IMR-90 (cell line): ENCODE results near the gene PDYN. TPM values are rescaled to one million over a fixed set of nuclear protein-coding genes. Genes with fewer than 3 reads are reported as not detected.

Source experiments
- ATAC-seq: fragments of 200-7000 bp; cut with Tn5 transposase; 2 replicates; pipeline ENCODE4 v1.9.1; 2020; ENCODE audit warnings: low read depth, mild to moderate bottlenecking, moderate library complexity
- BruUV-seq: library from RNA; stranded (reverse); fragments of 400-500 nt; replicated peaks from 2 replicates; lab custom pipeline; 2021; lab: Mats Ljungman, UMichigan
- CTCF ChIA-PET: fragments of 300-600 bp; formaldehyde crosslinking; extraction: SDS; loops from one replicate; lab custom pipeline; 2021; ENCODE audit warnings: antibody characterized with exemption; lab: Yijun Ruan, JAX
- POLR2A ChIA-PET: fragments of 300-600 bp; sonication (Branson Sonifier 250); formaldehyde crosslinking; loops from one replicate; lab custom pipeline; 2022; ENCODE audit warnings: antibody characterized with exemption; ENCODE audit not compliant: unreplicated experiment; lab: Charles Lee
- DNase-seq: peaks from one replicate; pipeline ENCODE4 v3.0.0; 2013
- H2AFZ ChIP-seq: replicated peaks from 2 replicates; pipeline ENCODE3; 2013; ENCODE audit warnings: low read length, mild to moderate bottlenecking; ENCODE audit not compliant: poor library complexity
- H2AK5ac ChIP-seq: 2 replicates; pipeline ENCODE4 v1.6.1; 2013; ENCODE audit warnings: low read depth, low read length, inconsistent platforms
- H2AK9ac ChIP-seq: replicated peaks from 2 replicates; pipeline ENCODE3; 2013; ENCODE audit warnings: mild to moderate bottlenecking, low read depth, low read length, moderate library complexity; ENCODE audit not compliant: poor library complexity
- H2BK120ac ChIP-seq: 2 replicates; pipeline ENCODE4 v1.6.1; 2013; ENCODE audit warnings: low read depth, low read length, inconsistent platforms
- H2BK15ac ChIP-seq: 3 replicates; pipeline ENCODE4 v1.6.1; 2013; ENCODE audit warnings: low read depth, low read length, inconsistent platforms
- H2BK20ac ChIP-seq: 2 replicates; pipeline ENCODE4 v1.6.1; 2013; ENCODE audit warnings: low read depth, mild to moderate bottlenecking, inconsistent platforms, low read length, moderate library complexity
- H2BK5ac ChIP-seq: 2 replicates; pipeline ENCODE4 v1.6.1; 2013; ENCODE audit warnings: mild to moderate bottlenecking, low read depth, low read length, inconsistent platforms; ENCODE audit not compliant: poor library complexity, severe bottlenecking
- H3K14ac ChIP-seq: replicated peaks from 2 replicates; pipeline ENCODE4 v1.6.1; 2013; ENCODE audit warnings: low read depth, low read length, inconsistent platforms
- H3K18ac ChIP-seq: 2 replicates; pipeline ENCODE4 v1.6.1; 2013; ENCODE audit warnings: low read depth, low read length, control low read depth
- H3K23ac ChIP-seq: 2 replicates; pipeline ENCODE4 v1.6.1; 2013; ENCODE audit warnings: low read depth, low read length, inconsistent platforms
- H3K27ac ChIP-seq: 2 replicates; pipeline ENCODE4 v1.5.1; 2013; ENCODE audit warnings: mild to moderate bottlenecking, control low read depth, low read length; ENCODE audit not compliant: insufficient read depth
- H3K27me3 ChIP-seq: 2 replicates; pipeline ENCODE4 v1.6.1; 2013; ENCODE audit warnings: low read length; ENCODE audit not compliant: control insufficient read depth, insufficient read depth
- H3K36me3 ChIP-seq: 2 replicates; pipeline ENCODE4 v1.6.1; 2013; ENCODE audit warnings: low read length, mixed read lengths; ENCODE audit not compliant: control insufficient read depth, insufficient read depth
- H3K4ac ChIP-seq: 2 replicates; pipeline ENCODE4 v1.6.1; 2013; ENCODE audit warnings: low read depth, low read length, inconsistent platforms
- H3K4me1 ChIP-seq: 2 replicates; pipeline ENCODE4 v1.6.1; 2013; ENCODE audit warnings: low read length, mixed read lengths; ENCODE audit not compliant: control insufficient read depth, insufficient read depth
- H3K4me2 ChIP-seq: 2 replicates; pipeline ENCODE4 v1.6.1; 2013; ENCODE audit warnings: low read depth, mild to moderate bottlenecking, control low read depth, low read length, moderate library complexity
- H3K4me3 ChIP-seq: 2 replicates; pipeline ENCODE4 v1.5.1; 2013; ENCODE audit warnings: low read depth, mild to moderate bottlenecking, control low read depth, low read length, moderate library complexity; ENCODE audit not compliant: insufficient read depth
- H3K56ac ChIP-seq: 2 replicates; pipeline ENCODE4 v1.6.1; 2013; ENCODE audit warnings: low read length, inconsistent platforms; ENCODE audit not compliant: insufficient read depth; ENCODE audit errors: extremely low read depth
- H3K79me1 ChIP-seq, 2 experiments: 2 replicates each; pipeline ENCODE4 v1.6.1; 2013; ENCODE audit warnings: low read length in 2 of 2, inconsistent platforms in 1 of 2, low read depth in 1 of 2
- H3K9ac ChIP-seq: 2 replicates; pipeline ENCODE4 v1.6.1; 2013; ENCODE audit warnings: low read depth, low read length, control low read depth
- H3K9me1 ChIP-seq: 2 replicates; pipeline ENCODE4 v1.6.1; 2013; ENCODE audit warnings: low read length, inconsistent platforms; ENCODE audit not compliant: insufficient read depth
- H3K9me3 ChIP-seq: 2 replicates; pipeline ENCODE4 v1.6.1; 2013; ENCODE audit warnings: low read length; ENCODE audit not compliant: control insufficient read depth, insufficient read depth
- H4K20me1 ChIP-seq: 2 replicates; pipeline ENCODE4 v1.6.1; 2013; ENCODE audit warnings: low read length, inconsistent platforms; ENCODE audit not compliant: insufficient read depth
- H4K5ac ChIP-seq: 2 replicates; pipeline ENCODE4 v1.6.1; 2013; ENCODE audit warnings: mild to moderate bottlenecking, low read depth, low read length, control low read depth
- H4K8ac ChIP-seq, 2 experiments: 2 replicates each; pipeline ENCODE4 v1.6.1; 2013; ENCODE audit warnings: low read depth in 2 of 2, low read length in 2 of 2, control low read depth in 1 of 2, inconsistent platforms in 1 of 2
- H4K91ac ChIP-seq: 2 replicates; pipeline ENCODE4 v1.6.1; 2013; ENCODE audit warnings: low read depth, low read length, inconsistent platforms; ENCODE audit not compliant: insufficient read depth
- CEBPB ChIP-seq: IDR thresholded peaks from 2 replicates; pipeline ENCODE4 v1.6.1; 2012; ENCODE audit warnings: low read depth, low read length, improper control_type of control experiment
- MAFK ChIP-seq: IDR thresholded peaks from 2 replicates; pipeline ENCODE4 v1.6.1; 2012; ENCODE audit warnings: low read depth, low read length, improper control_type of control experiment
- RCOR1 ChIP-seq: IDR thresholded peaks from 2 replicates; pipeline ENCODE4 v1.6.1; 2012; ENCODE audit warnings: mild to moderate bottlenecking, low read length, improper control_type of control experiment; ENCODE audit not compliant: insufficient replicate concordance
- RFX5 ChIP-seq: IDR thresholded peaks from 2 replicates; pipeline ENCODE4 v1.8.0; 2012; ENCODE audit warnings: low read depth, mild to moderate bottlenecking, low read length, moderate library complexity
- WGBS, 2 experiments: methylation state at CpG; one replicate each; pipeline versions ENCODE4 v1.1.5 to v1.1.7; 2013; ENCODE audit warnings: missing lambda C conversion rate in 2 of 2; ENCODE audit not compliant: insufficient read length in 1 of 2; ENCODE audit errors: extremely low coverage in 2 of 2; 5-methylcytosine and 5-hydroxymethylcytosine counted together
- dilution Hi-C: fragments of 300-500 bp; cut with HindIII; formaldehyde crosslinking; loops from one replicate; pipeline ENCODE4 v1.14.3; 2018; ENCODE audit warnings: low sequenced_read_pairs; ENCODE audit not compliant: unreplicated experiment
- in situ Hi-C: fragments of 300-500 bp; cut with MboI; formaldehyde crosslinking; loops from 3 replicates; pipeline ENCODE4 v1.14.3; 2019; ENCODE audit warnings: low sequenced_read_pairs, inconsistent platforms, mixed read lengths
- intact Hi-C: fragments of 100-400 bp; cut with micrococcal nuclease; formaldehyde crosslinking; loops from 2 replicates; pipeline ENCODE4 v1.10.0; 2022
- polyA plus RNA-seq, 3 experiments: library from polyadenylated mRNA; depleted of rRNA; stranded (reverse); fragments of >200 nt; gene quantifications; 2 replicates each; pipeline ENCODE4 v1.2.3, GENCODE V29; 2012; ENCODE audit warnings: low replicate concordance in 1 of 3
- total RNA-seq: library from RNA; depleted of rRNA; stranded (reverse); fragments of >200 nt; gene quantifications from 2 replicates; pipeline ENCODE4 v1.2.3, GENCODE V29; 2012
- TF ChIP-seq, protein P1 (sequence below): fragments of 150-350 bp; IDR thresholded peaks from 2 replicates; pipeline ENCODE4 v1.6.1; 2016; ENCODE audit warnings: low read depth, mild to moderate bottlenecking, low read length, moderate library complexity, borderline replicate concordance

The PDYN gene
- total and polyA plus RNA-seq, 2 of the 4 experiments (the other 2 are of a cell fraction), result not detected

DNA sequence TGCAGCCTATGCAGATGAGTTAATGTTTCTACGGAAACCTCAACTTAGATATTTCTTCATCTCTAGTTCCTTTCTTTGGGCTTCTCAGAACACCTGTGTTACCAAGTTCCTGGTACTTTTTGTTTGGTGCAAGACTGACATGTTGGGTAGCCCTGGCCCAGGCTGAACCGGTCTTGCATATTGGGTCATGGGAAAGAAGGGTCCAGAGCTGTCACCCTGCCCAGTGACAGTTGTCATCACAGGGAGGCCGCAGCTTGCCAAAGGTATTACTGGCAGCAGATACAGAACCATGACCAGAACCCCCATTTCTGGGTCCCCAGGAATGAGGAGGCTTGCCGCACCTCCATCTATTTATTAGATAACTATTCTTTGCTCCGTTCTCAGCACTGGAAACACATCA, 40.2 kb downstream of the PDYN start:
- no peak overlapping the region for H4K91ac ChIP-seq
- H3K9ac ChIP-seq, result no peak overlapping the region
- BruUV-seq, result no TSS peak
- H3K27me3 ChIP-seq, result peaks cover 49% of the 10 kb centered on the region
- H4K8ac ChIP-seq, result no peak overlapping the region
- H3K9me3 ChIP-seq, result no peaks in the 10 kb centered on the region
- dilution Hi-C loops, result no loop called here
- ChIA-PET POLR2A (no interaction called here), CTCF (no interaction called here)
- H3K4ac ChIP-seq, result no peak overlapping the region
- no peak overlapping the region for H3K18ac ChIP-seq
- no peaks in the 10 kb centered on the region for H3K79me1 ChIP-seq
- no peak overlapping the region for H2BK15ac ChIP-seq
- H3K4me2 ChIP-seq, result no peak overlapping the region
- no peak overlapping the region for H2AK9ac ChIP-seq
- H3K9me1 ChIP-seq, result no peaks in the 10 kb centered on the region
- no peak overlapping the region for H2BK120ac ChIP-seq
- TF ChIP-seq, protein P1, sequence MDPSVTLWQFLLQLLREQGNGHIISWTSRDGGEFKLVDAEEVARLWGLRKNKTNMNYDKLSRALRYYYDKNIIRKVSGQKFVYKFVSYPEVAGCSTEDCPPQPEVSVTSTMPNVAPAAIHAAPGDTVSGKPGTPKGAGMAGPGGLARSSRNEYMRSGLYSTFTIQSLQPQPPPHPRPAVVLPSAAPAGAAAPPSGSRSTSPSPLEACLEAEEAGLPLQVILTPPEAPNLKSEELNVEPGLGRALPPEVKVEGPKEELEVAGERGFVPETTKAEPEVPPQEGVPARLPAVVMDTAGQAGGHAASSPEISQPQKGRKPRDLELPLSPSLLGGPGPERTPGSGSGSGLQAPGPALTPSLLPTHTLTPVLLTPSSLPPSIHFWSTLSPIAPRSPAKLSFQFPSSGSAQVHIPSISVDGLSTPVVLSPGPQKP, result no peak
- no peak for TF ChIP-seq RCOR1
- TF ChIP-seq MAFK, result no peak
- no peak for TF ChIP-seq CEBPB
- no peak for TF ChIP-seq RFX5
- H3K4me1 ChIP-seq, result no peaks in the 10 kb centered on the region
- in situ Hi-C loops, result no loop called here
- H2AFZ ChIP-seq, result no peak overlapping the region
- 83% methylated on average over 1 of the region's 5 CpGs; no CpG with 5 or more reads in 1 of the 2 experiments for WGBS, 2 experiments
- no peak overlapping the region for H3K23ac ChIP-seq
- H3K27ac ChIP-seq, result no peak overlapping the region
- no peak overlapping the region for H3K4me3 ChIP-seq
- H3K56ac ChIP-seq, result no peak overlapping the region
- intact Hi-C loops, result no loop called here
- no peaks in the 10 kb centered on the region for H4K20me1 ChIP-seq
- H3K14ac ChIP-seq, result no peak overlapping the region
- no peak overlapping the region for H4K5ac ChIP-seq
- no peak for ATAC-seq
- H2BK5ac ChIP-seq, result no peak overlapping the region
- no peak for DNase-seq
- H3K36me3 ChIP-seq, result no peaks in the 10 kb centered on the region
- H2BK20ac ChIP-seq, result no peak overlapping the region
- H2AK5ac ChIP-seq, result no peak overlapping the region
